DOHH2 (cell line): Measurements from ENCODE around the gene POLR2B.

Source experiments
- H3F3A ChIP-seq: fragments of 200-600 bp; sonication (generic), shearing (Covaris generic); 2 replicates; pipeline ENCODE4 v1.6.0; 2016; ENCODE audit warnings: antibody characterized with exemption, mild to moderate bottlenecking; ENCODE audit not compliant: control insufficient read depth, insufficient read depth
- H3K27ac ChIP-seq: fragments of 200-600 bp; sonication (generic); 2 replicates; pipeline ENCODE4 v1.5.1; 2014; ENCODE audit warnings: low read depth, mild to moderate bottlenecking, low read length, moderate library complexity
- H3K27me3 ChIP-seq: fragments of 200-600 bp; sonication (generic); 2 replicates; pipeline ENCODE4 v1.6.1; 2014; ENCODE audit warnings: mild to moderate bottlenecking, low read length, mixed read lengths; ENCODE audit not compliant: control insufficient read depth
- H3K36me3 ChIP-seq: fragments of 200-600 bp; sonication (generic); 2 replicates; pipeline ENCODE4 v1.6.1; 2014; ENCODE audit warnings: mild to moderate bottlenecking, low read length, moderate library complexity, mixed read lengths; ENCODE audit not compliant: control insufficient read depth
- H3K4me1 ChIP-seq: fragments of 200-600 bp; sonication (generic); 2 replicates; pipeline ENCODE4 v1.6.1; 2014; ENCODE audit warnings: mild to moderate bottlenecking, low read length, mixed read lengths; ENCODE audit not compliant: control insufficient read depth
- H3K4me2 ChIP-seq: fragments of 200-600 bp; sonication (generic); 2 replicates; pipeline ENCODE4 v1.6.0; 2014; ENCODE audit warnings: mild to moderate bottlenecking, low read length, moderate library complexity
- H3K4me3 ChIP-seq: fragments of 200-600 bp; sonication (generic); 2 replicates; pipeline ENCODE4 v1.5.1; 2014; ENCODE audit warnings: mild to moderate bottlenecking, low read length, mixed read lengths
- H3K79me2 ChIP-seq: fragments of 200-600 bp; sonication (generic); 2 replicates; pipeline ENCODE4 v1.6.1; 2014; ENCODE audit warnings: mild to moderate bottlenecking, low read length, mixed read lengths; ENCODE audit not compliant: control insufficient read depth
- H3K9me2 ChIP-seq: fragments of 200-600 bp; sonication (generic); replicated peaks from 2 replicates; pipeline ENCODE4 v1.6.1; 2014; ENCODE audit warnings: mild to moderate bottlenecking, low read length, mixed read lengths; ENCODE audit not compliant: control insufficient read depth
- H3K9me3 ChIP-seq: fragments of 200-600 bp; sonication (generic); 2 replicates; pipeline ENCODE4 v1.6.1; 2014; ENCODE audit warnings: antibody characterized with exemption, low read length, mixed read lengths; ENCODE audit not compliant: control insufficient read depth, insufficient read depth
- H4K20me1 ChIP-seq: fragments of 200-600 bp; sonication (generic); 2 replicates; pipeline ENCODE4 v1.6.0; 2014; ENCODE audit warnings: low read depth, mild to moderate bottlenecking, antibody characterized with exemption, low read length, moderate library complexity; ENCODE audit not compliant: control insufficient read depth, insufficient read depth
- EZH2phosphoT487 ChIP-seq: fragments of 200-600 bp; sonication (generic); IDR thresholded peaks from 2 replicates; pipeline ENCODE4 v1.6.1; 2017; ENCODE audit warnings: borderline replicate concordance, mild to moderate bottlenecking, antibody characterized with exemption, low read length, moderate library complexity, mixed read lengths
- TF ChIP-seq, protein P1 (sequence below): fragments of 200-600 bp; sonication (generic); IDR thresholded peaks from one replicate; pipeline ENCODE4 v1.5.1; 2014; ENCODE audit warnings: antibody characterized with exemption, mild to moderate bottlenecking, low read depth, low read length; ENCODE audit not compliant: poor library complexity, severe bottlenecking

POLR2B gene

GRCh38 chr4:57065730-57066482 lies 87.2 kb downstream of the POLR2B start:
- Histone ChIP-seq H3K4me2 (no peak overlapping the region), H3K27ac (no peak overlapping the region)

GRCh38 chr4:57068237-57068981 lies 89.7 kb downstream of the POLR2B start:
- H3K9me3 ChIP-seq: no peaks in the 10 kb centered on the region
- no peak overlapping the region for H3K4me2 ChIP-seq
- TF ChIP-seq, protein P1, sequence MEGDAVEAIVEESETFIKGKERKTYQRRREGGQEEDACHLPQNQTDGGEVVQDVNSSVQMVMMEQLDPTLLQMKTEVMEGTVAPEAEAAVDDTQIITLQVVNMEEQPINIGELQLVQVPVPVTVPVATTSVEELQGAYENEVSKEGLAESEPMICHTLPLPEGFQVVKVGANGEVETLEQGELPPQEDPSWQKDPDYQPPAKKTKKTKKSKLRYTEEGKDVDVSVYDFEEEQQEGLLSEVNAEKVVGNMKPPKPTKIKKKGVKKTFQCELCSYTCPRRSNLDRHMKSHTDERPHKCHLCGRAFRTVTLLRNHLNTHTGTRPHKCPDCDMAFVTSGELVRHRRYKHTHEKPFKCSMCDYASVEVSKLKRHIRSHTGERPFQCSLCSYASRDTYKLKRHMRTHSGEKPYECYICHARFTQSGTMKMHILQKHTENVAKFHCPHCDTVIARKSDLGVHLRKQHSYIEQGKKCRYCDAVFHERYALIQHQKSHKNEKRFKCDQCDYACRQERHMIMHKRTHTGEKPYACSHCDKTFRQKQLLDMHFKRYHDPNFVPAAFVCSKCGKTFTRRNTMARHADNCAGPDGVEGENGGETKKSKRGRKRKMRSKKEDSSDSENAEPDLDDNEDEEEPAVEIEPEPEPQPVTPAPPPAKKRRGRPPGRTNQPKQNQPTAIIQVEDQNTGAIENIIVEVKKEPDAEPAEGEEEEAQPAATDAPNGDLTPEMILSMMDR: no peak
- no peak for TF ChIP-seq EZH2phosphoT487
- H4K20me1 ChIP-seq: no peaks in the 10 kb centered on the region
- H3F3A ChIP-seq: no peaks in the 10 kb centered on the region
- no peak overlapping the region for H3K27ac ChIP-seq
- H3K79me2 ChIP-seq: no peaks in the 10 kb centered on the region
- H3K36me3 ChIP-seq: no peaks in the 10 kb centered on the region
- peaks cover 15% of the 10 kb centered on the region for H3K27me3 ChIP-seq
- H3K4me3 ChIP-seq: no peak overlapping the region
- no peaks in the 10 kb centered on the region for H3K9me2 ChIP-seq
- no peaks in the 10 kb centered on the region for H3K4me1 ChIP-seq

More at GRCh38 chr4:57065730-57066482, 87.2 kb downstream of the POLR2B start:
- Histone ChIP-seq H3K79me2 (no peaks in the 10 kb centered on the region), H3K27me3 (peaks cover 18% of the 10 kb centered on the region), H3K36me3 (no peaks in the 10 kb centered on the region), H3K9me2 (no peaks in the 10 kb centered on the region), H3K4me3 (no peak overlapping the region), H3K4me1 (no peaks in the 10 kb centered on the region), H3F3A (no peaks in the 10 kb centered on the region), H3K9me3 (no peaks in the 10 kb centered on the region), H4K20me1 (no peaks in the 10 kb centered on the region)
- TF ChIP-seq EZH2phosphoT487: no peak
- TF ChIP-seq, protein P1: no peak

DNA sequence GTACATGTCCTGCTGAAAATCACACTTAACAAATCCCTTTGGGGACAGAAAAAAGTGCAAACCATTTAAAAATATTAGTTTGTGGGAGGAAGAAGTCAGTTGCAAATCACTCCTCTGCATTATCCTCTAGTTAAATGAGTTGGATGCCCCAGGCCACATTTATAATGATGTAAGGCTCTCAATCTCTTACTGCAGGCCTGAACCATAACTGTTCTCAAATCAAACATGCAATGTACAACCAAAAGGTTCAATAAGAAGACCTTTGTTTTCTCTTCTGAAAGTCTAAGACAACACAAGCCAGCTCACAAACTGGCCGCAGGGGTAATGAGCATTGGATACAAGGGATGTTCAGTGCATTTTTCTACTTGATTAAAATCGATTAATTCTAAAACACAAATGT lies 91.8 kb downstream of the POLR2B start:
- no peak for TF ChIP-seq EZH2phosphoT487
- TF ChIP-seq, protein P1: no peak
- Histone ChIP-seq H3F3A (no peaks in the 10 kb centered on the region), H3K9me2 (no peaks in the 10 kb centered on the region), H3K27ac (no peak overlapping the region), H3K36me3 (no peaks in the 10 kb centered on the region), H3K79me2 (no peaks in the 10 kb centered on the region), H3K4me2 (no peak overlapping the region), H3K4me1 (no peaks in the 10 kb centered on the region), H3K4me3 (no peak overlapping the region), H4K20me1 (no peaks in the 10 kb centered on the region), H3K9me3 (no peaks in the 10 kb centered on the region), H3K27me3 (peaks cover 11% of the 10 kb centered on the region; the same call in 1 of the 2 replicates)
